SU-DHL-6 (cell line): ENCODE data around the gene DNAJC11.

ENCODE experiments used
- H2AFZ ChIP-seq: fragments of 200-600 bp; sonication (generic); 2 replicates; pipeline ENCODE4 v1.6.1; 2014; ENCODE audit warnings: low read depth, mild to moderate bottlenecking, moderate library complexity, mixed read lengths, antibody characterized with exemption, low read length; ENCODE audit not compliant: severe bottlenecking
- H3F3A ChIP-seq: fragments of 200-600 bp; shearing (Covaris generic); 2 replicates; pipeline ENCODE4 v1.6.0; 2016; ENCODE audit warnings: antibody characterized with exemption, mild to moderate bottlenecking; ENCODE audit not compliant: insufficient read depth
- H3K27ac ChIP-seq: fragments of 200-600 bp; sonication (generic); 2 replicates; pipeline ENCODE4 v1.5.1; 2016; ENCODE audit warnings: low read depth, mild to moderate bottlenecking, low read length, moderate library complexity, mixed read lengths
- H3K27me3 ChIP-seq: fragments of 200-600 bp; sonication (generic), shearing (Covaris generic); 2 replicates; pipeline ENCODE4 v1.6.0; 2014; ENCODE audit warnings: mild to moderate bottlenecking, low read length
- H3K36me3 ChIP-seq: fragments of 200-600 bp; sonication (generic); 2 replicates; pipeline ENCODE4 v1.6.1; 2014; ENCODE audit warnings: mild to moderate bottlenecking, low read length, mixed read lengths
- H3K4me2 ChIP-seq: fragments of 300-600, 200-600 bp; shearing (Covaris generic), sonication (generic); 2 replicates; pipeline ENCODE4 v1.6.0; 2014; ENCODE audit warnings: low read length, low read depth, mild to moderate bottlenecking; ENCODE audit not compliant: poor library complexity, severe bottlenecking
- H3K4me3 ChIP-seq: fragments of 200-600 bp; sonication (generic); 2 replicates; pipeline ENCODE4 v1.5.1; 2014; ENCODE audit warnings: antibody characterized with exemption, low read length, mild to moderate bottlenecking, mixed read lengths; ENCODE audit not compliant: insufficient read depth, poor library complexity, severe bottlenecking
- H3K79me2 ChIP-seq: fragments of 200-600 bp; sonication (generic); 2 replicates; pipeline ENCODE4 v1.6.1; 2014; ENCODE audit warnings: mild to moderate bottlenecking, low read length, moderate library complexity; ENCODE audit not compliant: insufficient read depth
- H3K9ac ChIP-seq: fragments of 200-600 bp; sonication (generic); 2 replicates; pipeline ENCODE4 v1.7.0; 2014; ENCODE audit warnings: mild to moderate bottlenecking, low read length
- H3K9me2 ChIP-seq: fragments of 200-600 bp; sonication (generic); replicated peaks from 2 replicates; pipeline ENCODE4 v1.6.1; 2014; ENCODE audit warnings: low read length; ENCODE audit not compliant: insufficient read depth
- H3K9me3 ChIP-seq: fragments of 200-600 bp; sonication (generic); 2 replicates; pipeline ENCODE4 v1.6.1; 2014; ENCODE audit warnings: low read length, mixed read lengths; ENCODE audit not compliant: insufficient read depth
- H4K20me1 ChIP-seq: fragments of 200-600 bp; sonication (generic); 2 replicates; pipeline ENCODE4 v1.6.1; 2014; ENCODE audit warnings: low read depth, mild to moderate bottlenecking, antibody characterized with exemption, low read length, moderate library complexity, mixed read lengths
- EZH2phosphoT487 ChIP-seq: fragments of 200-600 bp; sonication (generic), shearing (Covaris generic); conservative IDR thresholded peaks from 2 replicates; pipeline ENCODE4 v1.6.1; 2018; ENCODE audit warnings: mild to moderate bottlenecking, antibody characterized with exemption, low read length, moderate library complexity, mixed read lengths
- TF ChIP-seq, protein P1 (sequence below): fragments of 200-600 bp; sonication (generic); IDR thresholded peaks from one replicate; pipeline ENCODE4 v1.5.1; 2017; ENCODE audit warnings: antibody characterized with exemption, mild to moderate bottlenecking, low read length, moderate library complexity; ENCODE audit not compliant: insufficient read depth, poor library complexity, severe bottlenecking

DNAJC11 gene

GRCh38 chr1:6688001-6688400 lies 13.6 kb downstream of the DNAJC11 start:
- H4K20me1 ChIP-seq: peaks cover 10% of the 10 kb centered on the region; the same call in 1 of the 2 replicates
- TF ChIP-seq, protein P1, sequence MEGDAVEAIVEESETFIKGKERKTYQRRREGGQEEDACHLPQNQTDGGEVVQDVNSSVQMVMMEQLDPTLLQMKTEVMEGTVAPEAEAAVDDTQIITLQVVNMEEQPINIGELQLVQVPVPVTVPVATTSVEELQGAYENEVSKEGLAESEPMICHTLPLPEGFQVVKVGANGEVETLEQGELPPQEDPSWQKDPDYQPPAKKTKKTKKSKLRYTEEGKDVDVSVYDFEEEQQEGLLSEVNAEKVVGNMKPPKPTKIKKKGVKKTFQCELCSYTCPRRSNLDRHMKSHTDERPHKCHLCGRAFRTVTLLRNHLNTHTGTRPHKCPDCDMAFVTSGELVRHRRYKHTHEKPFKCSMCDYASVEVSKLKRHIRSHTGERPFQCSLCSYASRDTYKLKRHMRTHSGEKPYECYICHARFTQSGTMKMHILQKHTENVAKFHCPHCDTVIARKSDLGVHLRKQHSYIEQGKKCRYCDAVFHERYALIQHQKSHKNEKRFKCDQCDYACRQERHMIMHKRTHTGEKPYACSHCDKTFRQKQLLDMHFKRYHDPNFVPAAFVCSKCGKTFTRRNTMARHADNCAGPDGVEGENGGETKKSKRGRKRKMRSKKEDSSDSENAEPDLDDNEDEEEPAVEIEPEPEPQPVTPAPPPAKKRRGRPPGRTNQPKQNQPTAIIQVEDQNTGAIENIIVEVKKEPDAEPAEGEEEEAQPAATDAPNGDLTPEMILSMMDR: no peak
- no peak for TF ChIP-seq EZH2phosphoT487

GRCh38 chr1:6686294-6686693 lies 15.3 kb downstream of the DNAJC11 start:
- Histone ChIP-seq H3K27ac (no peak overlapping the region), H4K20me1 (peaks cover 10% of the 10 kb centered on the region; the same call in 1 of the 2 replicates), H3K27me3 (no peaks in the 10 kb centered on the region), H3K9me3 (no peaks in the 10 kb centered on the region), H3K79me2 (peaks cover 60% of the 10 kb centered on the region), H2AFZ (no peak overlapping the region), H3K4me2 (no peak overlapping the region), H3K9ac (no peak overlapping the region), H3K36me3 (0 out of 2 replicates have a peak, but pooled peaks cover 2% of the 10 kb centered on the region), H3K9me2 (no peaks in the 10 kb centered on the region), H3F3A (no peaks in the 10 kb centered on the region), H3K4me3 (no peak overlapping the region)
- TF ChIP-seq EZH2phosphoT487: no peak
- TF ChIP-seq, protein P1: no peak

More at GRCh38 chr1:6688001-6688400, 13.6 kb downstream of the DNAJC11 start:
- peaks cover 70% of the 10 kb centered on the region for H3K79me2 ChIP-seq
- no peaks in the 10 kb centered on the region for H3K9me2 ChIP-seq
- H3K9ac ChIP-seq: no peak overlapping the region
- no peaks in the 10 kb centered on the region for H3K9me3 ChIP-seq
- no peaks in the 10 kb centered on the region for H3K27me3 ChIP-seq
- no peak overlapping the region for H3K4me3 ChIP-seq
- H3K27ac ChIP-seq: no peak overlapping the region
- no peaks in the 10 kb centered on the region for H3F3A ChIP-seq
- no peak overlapping the region for H3K4me2 ChIP-seq
- H3K36me3 ChIP-seq: 0 out of 2 replicates have a peak, but pooled peaks cover 2% of the 10 kb centered on the region
- H2AFZ ChIP-seq: no peak overlapping the region

GRCh38 chr1:6685381-6685780 lies 16.2 kb downstream of the DNAJC11 start:
- no peaks in the 10 kb centered on the region for H3K9me2 ChIP-seq
- H3K4me3 ChIP-seq: no peak overlapping the region
- no peaks in the 10 kb centered on the region for H3K9me3 ChIP-seq
- no peak overlapping the region for H2AFZ ChIP-seq
- no peak overlapping the region for H3K27ac ChIP-seq
- H3K4me2 ChIP-seq: no peak overlapping the region
- H3F3A ChIP-seq: no peaks in the 10 kb centered on the region
- peaks cover 56% of the 10 kb centered on the region for H3K79me2 ChIP-seq
- TF ChIP-seq, protein P1: no peak
- no peak for TF ChIP-seq EZH2phosphoT487
- no peak overlapping the region for H3K9ac ChIP-seq
- peaks cover 10% of the 10 kb centered on the region; the same call in 1 of the 2 replicates for H4K20me1 ChIP-seq
- H3K27me3 ChIP-seq: no peaks in the 10 kb centered on the region
- H3K36me3 ChIP-seq: peaks cover 5% of the 10 kb centered on the region; the same call in 1 of the 2 replicates
